ENCODE measurements around the gene PROM1.
A peak's percentile ranks its signal among the peaks of the same experiment; 100 is the strongest.

PROM1 gene

DNA sequence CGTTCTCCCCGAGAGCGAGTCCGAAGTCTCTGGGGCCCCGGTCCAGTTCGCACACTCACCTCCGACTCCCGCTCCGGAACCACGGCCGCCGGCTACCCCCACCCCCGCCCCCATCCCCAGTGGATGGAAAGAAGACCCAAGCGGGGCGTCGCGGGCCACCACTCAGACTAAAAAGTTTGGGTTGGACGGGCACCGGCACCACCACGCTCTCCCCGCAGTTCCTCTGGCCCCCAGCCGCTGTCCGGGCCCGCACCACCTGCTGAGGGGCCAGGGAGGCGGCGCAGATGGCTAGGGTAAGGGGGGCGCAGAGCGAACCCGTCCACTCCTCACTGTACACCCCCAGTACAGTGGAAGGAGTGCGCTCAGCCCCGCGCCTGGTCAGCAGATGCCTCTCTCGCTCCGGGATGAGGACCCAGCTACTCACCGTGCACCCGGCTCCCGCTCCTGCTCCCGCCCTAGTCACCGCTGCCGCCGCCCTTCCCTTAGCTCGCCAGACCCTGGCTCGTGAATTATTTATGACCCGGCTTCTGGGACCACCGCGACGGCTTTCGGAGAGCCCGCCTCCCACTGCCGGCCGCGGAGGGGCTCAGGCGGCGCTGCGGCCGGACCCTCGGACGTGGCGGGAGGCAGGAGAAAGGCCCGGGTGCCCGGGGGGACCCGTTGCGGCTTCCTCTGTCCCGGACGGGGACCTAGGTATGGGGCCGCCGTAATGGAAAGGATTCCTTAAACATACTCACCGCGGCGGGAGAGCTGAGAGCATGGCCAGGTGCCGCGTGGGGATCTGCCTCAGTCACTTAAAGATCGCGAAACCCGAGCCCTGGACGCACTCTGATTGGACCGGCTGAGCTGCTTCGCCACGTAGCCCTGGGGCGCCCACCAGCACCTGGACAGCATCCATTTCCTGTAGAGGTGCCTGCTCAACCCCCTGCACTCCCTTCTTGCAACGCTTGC is at the start of gene PROM1:
Gene PROM1 (minus strand): TSS at position 783 of the 951 bp plus-strand sequence. CDS start 8,117 bp downstream, outside the sequence.
- no peak for DNase-seq (ENCODE audit: low spot score)

GRCh38 chr4:16133406-16133805 is 49.6 kb upstream of the PROM1 start:
- no peak for DNase-seq (ENCODE audit: low spot score)

- DNase-seq (ENCODE audit: low spot score), result no peak
Measured at GRCh38 chr4:16131293-16131692, 47.5 kb upstream of the PROM1 start.

DNA sequence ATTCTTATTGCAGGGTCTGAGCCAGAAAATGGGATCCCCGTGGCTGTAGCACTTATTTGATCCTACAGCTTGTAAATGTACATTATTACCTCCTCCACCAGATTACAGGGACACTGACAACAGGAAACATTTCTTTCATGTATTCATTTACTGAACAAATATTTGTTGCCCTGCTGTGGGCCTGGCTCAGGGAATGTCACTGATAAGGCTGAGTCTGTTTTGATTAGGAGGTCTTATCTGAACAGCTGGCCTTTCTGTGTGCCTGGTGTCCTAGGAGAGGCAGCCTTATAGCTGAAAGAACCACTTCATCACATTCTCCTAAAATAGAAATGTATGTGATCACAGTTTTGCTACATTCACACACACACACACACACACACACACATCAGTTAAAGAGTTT is 45.5 kb upstream of the PROM1 start:
- DNase-seq (ENCODE audit: low spot score), result no peak

GRCh38 chr4:16126714-16127113 is 42.9 kb upstream of the PROM1 start:
- DNase-seq (ENCODE audit: low spot score), result no peak

DNA sequence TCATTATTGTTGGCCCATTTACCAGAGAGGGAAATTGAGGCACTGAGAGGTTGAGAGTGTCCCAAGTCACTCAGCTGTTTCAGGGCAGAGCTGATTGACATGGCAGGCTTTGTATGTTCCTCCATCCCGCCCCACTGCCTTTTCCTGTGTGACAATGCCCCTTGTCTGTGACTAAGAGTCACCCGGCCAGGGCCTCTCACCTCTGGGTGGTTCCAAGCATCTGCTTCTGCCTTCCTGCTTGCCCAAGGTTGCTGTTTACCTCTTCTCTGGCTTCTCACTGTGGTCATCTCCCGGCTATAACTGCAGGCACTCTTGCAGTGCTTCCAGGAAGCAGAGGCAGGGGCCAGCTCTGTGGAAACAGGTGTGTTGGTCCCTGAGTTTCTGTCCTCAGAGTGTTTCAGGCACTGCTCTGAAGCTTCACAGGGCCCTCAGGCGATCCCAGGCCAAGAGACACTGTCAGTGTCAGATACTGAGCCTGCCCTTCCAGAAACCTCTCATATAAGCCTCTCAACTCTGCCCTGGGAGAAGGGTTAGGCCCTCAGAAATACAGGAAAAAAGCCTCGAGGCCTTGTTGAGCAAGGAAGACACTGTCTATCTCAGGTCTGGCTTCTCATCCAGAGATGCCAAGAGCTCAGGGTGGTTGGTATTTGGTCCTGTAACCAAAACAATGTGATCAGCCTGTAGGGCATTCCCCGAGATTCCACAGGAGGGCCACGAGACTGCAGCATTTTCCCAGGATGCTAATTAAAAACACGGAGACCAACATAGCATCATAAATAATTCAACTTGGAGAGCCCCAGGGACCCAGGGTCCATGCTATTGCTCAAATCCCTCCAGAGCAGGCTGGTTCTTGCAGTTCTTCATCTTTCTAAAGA is 42.0 kb upstream of the PROM1 start:
- no peak for DNase-seq (ENCODE audit: low spot score)

DNA sequence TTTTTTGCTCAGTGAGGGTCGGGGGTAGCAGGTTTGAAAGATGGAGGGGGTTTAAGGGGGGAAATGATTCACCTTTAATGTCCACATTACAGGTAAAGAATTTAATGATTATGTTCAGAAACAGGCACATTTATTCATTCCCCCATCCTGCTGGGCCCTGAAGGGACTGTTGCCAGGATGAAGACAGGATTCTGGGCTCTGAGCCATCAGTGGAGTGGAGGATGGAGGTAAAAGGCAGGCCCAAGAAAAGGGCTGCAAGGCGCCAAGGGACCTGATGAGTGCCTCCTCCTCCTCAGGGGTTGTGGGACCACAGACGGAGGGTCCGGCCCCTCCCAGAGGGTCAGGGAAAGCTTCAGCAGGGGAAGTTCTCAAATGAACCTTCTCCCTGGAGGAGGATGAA is 40.4 kb upstream of the PROM1 start:
- no peak for DNase-seq (ENCODE audit: low spot score)

- no peak for DNase-seq (ENCODE audit: low spot score)
Measured at GRCh38 chr4:16123356-16124084, 39.7 kb upstream of the PROM1 start.

DNA sequence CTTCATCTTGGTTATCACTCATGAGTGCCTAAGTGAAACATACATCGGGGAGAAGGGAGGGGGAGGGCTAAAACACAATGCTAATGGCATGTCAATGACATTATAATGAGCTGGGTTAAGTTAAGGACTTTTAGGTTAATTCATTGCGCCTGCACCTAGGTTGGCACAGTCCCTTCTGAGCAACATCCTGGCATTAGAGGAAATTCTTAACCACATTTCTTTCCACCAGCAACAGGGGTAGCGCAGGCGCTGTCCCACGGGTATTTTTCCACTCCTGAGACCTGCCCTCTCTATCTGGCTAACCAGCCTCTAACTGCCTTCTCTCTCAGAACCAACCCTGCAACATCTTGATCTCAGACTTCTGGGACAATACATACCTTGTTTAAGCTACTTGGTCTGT is 39.0 kb upstream of the PROM1 start:
- peak; percentile 7 for DNase-seq (ENCODE audit: low spot score)

GRCh38 chr4:16122308-16122711 is 38.5 kb upstream of the PROM1 start:
- no peak for DNase-seq (ENCODE audit: low spot score)

DNA sequence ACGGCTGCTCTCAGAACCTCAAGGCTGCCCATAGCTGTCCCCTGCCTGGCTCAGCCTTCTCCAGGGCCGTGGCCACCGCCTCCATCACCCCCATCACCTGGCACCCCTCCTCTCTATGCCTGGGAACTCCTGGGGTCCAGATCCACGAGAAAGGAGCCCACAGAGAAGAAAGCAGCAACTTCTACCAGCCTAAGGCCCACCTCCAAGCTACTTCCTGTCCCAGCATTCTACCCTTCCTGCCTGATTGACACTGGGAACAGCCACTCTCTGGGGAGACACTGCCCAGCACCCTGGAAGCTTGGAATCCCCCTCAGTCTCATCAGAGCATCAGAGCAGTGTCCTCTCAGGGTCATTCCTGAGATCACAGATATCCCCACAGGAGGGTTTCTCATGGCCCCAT is 36.9 kb upstream of the PROM1 start:
- DNase-seq (ENCODE audit: low spot score), result no peak

GRCh38 chr4:16119981-16120380 is 36.2 kb upstream of the PROM1 start:
- no peak for DNase-seq (ENCODE audit: low spot score)

DNA sequence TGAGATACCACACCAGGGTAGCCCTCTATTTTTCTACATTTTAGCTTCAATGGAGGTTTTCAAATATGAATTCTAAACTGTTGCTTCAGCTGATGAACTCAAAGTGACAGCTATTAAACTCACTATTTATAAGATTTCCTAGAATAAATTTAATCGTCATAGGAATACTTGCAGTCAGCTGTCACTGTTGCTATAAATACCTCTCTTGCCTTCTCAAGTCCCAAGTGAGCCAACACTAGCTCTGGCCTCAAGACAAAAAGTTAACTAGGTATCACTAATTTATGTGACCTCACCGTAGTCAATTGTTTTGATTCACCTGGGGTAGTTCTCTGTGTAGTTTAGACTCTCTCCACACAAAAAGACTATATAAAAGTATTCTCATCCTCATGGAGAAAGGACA is 34.3 kb upstream of the PROM1 start:
- no peak for DNase-seq (ENCODE audit: low spot score)

DNA sequence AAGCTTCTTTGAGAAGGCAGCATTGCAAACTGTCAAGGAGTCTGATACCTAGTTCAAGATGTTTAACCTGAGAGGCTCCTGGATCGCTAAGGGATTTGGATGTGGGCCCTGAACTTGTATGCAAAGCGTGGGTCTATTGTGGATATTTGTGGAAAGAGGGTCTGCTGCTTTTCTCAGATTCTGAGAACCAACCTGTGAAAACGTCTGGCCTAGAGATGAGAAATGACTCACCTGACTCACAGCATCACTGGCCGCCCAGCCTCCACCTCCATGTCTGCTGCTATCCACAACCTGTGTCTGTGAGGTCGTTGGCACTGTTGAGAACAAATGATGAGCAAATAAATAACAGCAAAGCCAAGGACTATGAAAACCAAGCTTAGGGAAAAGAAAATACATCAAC is 33.3 kb upstream of the PROM1 start:
- no peak for DNase-seq (ENCODE audit: low spot score)

GRCh38 chr4:16116493-16116990 is 32.7 kb upstream of the PROM1 start:
- DNase-seq (ENCODE audit: low spot score), result no peak

DNA sequence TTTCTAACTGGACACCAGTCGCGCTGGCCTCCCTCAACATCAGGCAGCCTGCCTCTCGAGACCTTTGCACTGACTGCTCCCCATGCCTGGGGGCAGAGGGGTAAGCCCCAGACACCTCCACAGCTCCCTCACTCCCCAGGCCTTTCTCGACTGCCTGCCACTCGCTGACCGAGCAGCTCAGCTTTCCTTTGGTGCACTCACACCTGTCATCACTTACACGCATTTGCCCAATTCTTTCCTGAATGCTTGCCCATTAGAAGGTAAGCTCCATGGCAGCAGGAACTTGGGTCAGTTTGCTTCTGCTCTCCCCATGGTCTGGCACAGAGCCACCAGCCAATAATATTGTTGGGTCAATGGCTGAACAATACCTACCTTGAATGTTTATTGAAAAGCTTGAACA is 32.2 kb upstream of the PROM1 start:
- no peak for DNase-seq (ENCODE audit: low spot score)

DNA sequence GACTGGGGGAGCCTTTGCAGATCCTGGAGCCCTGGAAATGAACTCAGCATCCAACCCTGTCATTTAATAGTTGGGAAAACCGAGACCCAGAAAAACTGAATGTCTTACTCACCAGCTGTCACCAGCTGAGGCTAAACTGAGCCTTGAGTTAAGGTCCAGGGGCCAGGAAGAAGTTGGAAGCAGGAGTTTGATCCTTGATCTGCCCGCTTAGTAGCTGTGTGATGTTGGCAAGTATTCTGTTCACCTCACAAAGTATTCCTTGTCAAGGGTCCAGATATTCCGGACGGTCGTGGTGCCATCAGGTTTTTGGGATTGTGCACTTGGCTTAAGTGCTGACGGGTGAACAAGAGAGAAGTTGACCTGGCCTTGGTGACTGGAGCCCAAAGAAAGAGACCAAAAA is 30.7 kb upstream of the PROM1 start:
- DNase-seq (ENCODE audit: low spot score), result no peak

GRCh38 chr4:16113741-16114140 is 29.9 kb upstream of the PROM1 start:
- no peak for DNase-seq (ENCODE audit: low spot score)

- DNase-seq (ENCODE audit: low spot score), result no peak
Measured at GRCh38 chr4:16111533-16111932, 27.7 kb upstream of the PROM1 start.

- no peak for DNase-seq (ENCODE audit: low spot score)
Measured at GRCh38 chr4:16110661-16111290, 27.0 kb upstream of the PROM1 start.

GRCh38 chr4:16110199-16110598 is 26.4 kb upstream of the PROM1 start:
- DNase-seq (ENCODE audit: low spot score), result no peak

GRCh38 chr4:16109256-16109655 is 25.4 kb upstream of the PROM1 start:
- no peak for DNase-seq (ENCODE audit: low spot score)
